Activated CD4-positive, alpha-beta T cell treated with anti-CD3 and anti-CD28 coated beads for 24 hours (primary cell): ENCODE results near the gene LGR5.

ENCODE experiments used
- DNase-seq, 2 donors: peaks; one replicate each; pipeline ENCODE4 v3.0.0-alpha.2; 2020; ENCODE audit warnings: low read depth in 2 of 2

Gene LGR5

GRCh38 chr12:71438670-71439361 lies 782 bp upstream of the LGR5 start:
- no peak for DNase-seq

GRCh38 chr12:71439362-71439612 lies 311 bp upstream of the LGR5 start:
- no peak for DNase-seq

- no peak for DNase-seq
Measured at GRCh38 chr12:71440345-71440762, 756 bp downstream of the LGR5 start.

- DNase-seq: no peak
Measured at GRCh38 chr12:71440763-71441748, 1.5 kb downstream of the LGR5 start.

DNA sequence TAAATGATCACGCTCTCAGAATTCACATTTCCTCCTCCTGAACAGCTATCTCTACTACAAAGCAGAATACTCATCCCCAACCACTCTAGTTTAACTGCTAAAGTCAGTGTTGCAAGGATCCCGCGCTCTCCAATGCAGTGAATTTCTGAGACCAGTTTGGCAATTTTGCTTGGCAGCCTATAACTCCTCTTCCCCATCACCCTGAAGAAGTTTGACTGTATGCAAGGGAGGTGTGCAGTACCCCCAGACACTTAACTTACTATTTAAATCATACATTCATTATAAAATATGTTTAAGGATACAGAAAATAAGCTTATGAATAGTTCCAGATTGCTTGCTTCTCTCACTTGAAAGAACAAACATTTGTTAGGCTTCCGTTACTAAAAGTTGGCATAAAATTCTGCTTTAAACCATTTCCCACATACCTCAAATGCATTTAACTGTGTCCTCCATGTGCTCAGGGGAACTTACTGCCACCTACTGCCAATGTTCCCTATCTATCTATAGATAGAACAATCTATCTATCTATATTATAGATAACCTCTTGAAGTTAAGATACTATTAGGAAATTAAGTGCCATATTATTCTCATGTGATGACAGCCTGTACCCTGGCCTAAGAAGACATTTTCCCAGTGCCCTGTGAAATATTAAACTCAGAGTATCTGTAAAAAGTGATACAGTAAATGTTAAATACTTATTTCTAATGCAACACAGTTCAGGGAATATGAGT lies 2.4 kb downstream of the LGR5 start:
- DNase-seq: no peak

GRCh38 chr12:71442567-71442931 lies 3.0 kb downstream of the LGR5 start:
- no peak for DNase-seq

DNA sequence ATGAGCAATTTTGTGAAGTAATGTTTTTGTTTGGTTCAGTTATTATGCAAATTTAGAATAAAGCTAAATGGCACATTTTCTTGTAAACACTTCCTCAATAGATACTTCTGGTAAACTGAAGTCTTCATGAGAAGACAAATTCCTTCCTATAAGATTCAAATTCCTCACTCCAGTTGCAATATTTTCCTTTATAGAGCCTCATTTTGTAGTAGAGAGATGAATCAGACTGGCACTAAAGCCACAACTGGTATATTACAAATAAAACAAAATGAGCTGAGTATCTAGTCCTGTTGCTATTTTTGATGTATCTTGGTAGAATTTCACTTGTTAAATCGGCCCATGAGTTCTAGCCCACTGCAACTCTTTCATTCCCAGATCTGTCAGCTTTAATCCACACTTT lies 5.5 kb downstream of the LGR5 start:
- no peak for DNase-seq

DNA sequence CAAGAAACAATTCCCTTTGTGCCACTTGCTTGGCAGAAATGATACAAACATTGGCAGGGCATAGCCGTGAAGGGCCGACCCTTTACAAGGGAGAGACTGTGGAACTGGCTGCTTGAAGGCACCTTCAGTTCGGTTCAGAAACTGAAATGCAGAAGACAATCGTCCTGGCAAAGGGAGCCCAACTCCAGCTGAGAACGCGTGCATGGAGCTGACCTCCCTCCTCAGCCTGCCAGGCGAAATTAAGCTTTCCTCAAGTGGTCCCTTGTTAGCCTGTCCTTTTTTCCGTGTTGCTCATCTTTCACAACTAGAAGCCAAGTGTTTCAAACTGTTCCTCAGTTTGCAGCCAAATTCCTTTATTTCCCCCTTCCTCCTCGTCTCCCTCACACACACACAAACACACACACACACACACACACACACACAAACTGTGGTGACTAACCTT lies 8.1 kb downstream of the LGR5 start:
- no peak for DNase-seq

DNA sequence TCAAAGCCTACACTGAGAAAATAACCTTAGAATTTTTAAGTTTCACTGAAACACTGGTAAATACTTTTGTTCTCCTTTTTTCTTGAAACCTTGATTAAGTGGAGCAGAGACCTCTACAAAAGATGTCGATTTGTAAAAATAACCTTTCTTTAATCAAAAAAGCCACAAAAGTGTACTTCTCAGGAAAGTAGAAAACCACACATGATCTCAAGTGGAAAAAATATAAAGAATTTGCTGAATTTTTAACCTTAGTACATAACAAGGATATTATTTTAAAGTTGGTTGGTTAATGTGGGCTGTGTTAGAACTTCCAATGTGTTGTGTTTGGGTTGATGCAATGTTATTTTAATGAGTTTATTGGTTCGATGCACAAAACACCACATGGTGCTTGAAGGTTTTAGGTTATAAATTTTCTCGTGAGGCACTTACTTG lies 8.6 kb downstream of the LGR5 start:
- no peak for DNase-seq

DNA sequence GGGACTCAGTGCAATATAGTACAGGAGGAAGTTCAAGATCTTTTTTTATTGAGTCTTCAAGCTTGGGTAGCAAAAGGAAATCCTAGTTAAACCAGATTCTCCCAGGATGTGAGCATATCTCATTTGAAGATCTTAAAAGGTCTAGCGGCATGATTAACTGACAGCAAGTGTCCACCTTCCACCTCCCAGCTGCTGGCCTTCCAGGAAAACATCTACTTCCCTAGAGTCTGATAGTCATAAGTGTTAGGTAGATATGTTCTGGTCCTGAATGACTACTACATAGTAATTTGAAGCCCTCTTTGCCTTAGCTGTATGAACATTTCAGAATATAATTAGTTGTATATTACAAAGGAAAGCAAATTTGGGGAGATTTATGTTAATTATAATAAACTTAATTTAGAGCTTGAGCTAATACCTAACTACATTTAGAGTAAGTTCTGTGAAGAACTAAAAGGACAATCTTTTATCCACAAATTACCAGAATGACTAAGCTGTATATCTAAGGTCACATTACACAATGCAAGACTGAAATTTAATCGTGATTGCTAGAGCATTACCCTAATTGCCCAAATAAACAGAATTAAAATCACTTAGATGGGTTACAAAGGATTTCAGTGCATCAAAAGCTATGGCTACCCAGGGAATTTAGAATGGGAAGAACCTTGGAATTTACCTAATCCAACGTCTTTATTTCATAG lies 9.9 kb downstream of the LGR5 start:
- DNase-seq: no peak

DNA sequence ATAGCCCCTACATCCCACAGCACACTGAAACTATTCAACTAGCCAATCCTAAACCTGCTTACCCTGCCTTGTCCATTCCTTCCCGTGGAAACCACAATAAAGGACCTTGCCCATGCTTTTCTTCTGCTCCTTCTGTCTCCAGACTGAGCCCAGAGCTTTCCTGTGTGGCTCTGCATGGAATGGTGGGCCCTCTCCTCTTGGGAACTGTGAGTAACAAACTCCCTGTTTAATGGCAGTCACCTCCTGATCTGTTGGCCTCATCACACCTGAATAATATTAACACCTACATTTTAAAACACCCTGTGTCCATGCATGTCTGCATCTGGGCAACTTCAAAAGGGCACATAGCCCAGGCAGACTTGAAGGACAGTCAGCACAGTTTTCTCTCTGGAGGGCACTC lies 12.4 kb downstream of the LGR5 start:
- no peak for DNase-seq

DNA sequence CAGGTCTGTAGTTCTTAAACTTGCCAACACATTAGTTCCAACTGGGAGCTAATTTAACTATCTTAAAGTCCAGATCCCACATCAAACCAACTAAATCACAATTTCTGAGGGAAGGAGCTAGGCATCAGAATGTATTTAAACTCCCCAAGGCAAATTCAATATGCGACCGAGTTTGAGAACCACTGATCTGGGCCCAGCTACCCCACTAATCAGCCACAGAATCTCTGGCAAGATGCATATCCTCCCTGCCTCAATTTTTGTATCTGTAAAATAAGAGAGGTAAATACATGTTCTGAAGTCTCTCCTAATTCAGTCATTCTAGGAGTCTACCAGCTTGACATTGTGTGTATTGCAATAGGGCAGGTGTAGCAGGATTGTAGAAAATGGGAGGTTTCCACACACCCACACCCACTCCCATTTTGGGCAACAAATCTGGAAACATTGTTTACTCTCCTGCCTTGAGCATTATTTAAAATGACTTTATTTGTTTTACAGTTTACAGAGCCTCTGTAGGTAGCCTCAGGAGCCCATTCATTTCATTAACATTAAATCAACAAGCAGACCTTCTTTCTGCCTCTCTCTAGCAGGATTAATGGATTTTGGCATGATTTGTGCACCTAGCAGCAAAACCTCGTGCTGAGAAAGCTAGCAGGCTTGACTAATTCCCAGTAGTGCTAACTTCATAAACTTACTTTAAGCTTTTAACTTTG lies 15.6 kb downstream of the LGR5 start:
- no peak for DNase-seq

- no peak for DNase-seq
Measured at GRCh38 chr12:71456316-71456715, 16.7 kb downstream of the LGR5 start.

DNA sequence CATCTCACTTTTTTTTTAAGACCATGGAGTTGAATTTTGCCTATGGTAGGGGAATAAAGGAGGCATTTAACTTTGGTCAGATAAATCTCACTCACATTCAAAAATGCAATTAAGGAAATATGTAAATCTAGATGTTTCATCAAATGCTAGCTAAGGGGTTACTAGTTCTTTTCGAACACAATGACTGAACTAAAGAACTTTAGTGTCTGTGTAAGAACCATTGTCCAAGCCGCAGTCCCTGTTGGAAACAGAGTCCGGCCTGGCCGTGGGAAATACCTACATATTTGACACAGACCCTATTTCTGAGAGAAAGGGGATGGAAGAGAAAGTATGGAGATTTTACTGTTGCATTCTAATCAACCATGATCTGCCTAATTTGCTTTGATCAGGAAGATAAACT lies 17.4 kb downstream of the LGR5 start:
- no peak for DNase-seq

GRCh38 chr12:71460318-71460717 lies 20.7 kb downstream of the LGR5 start:
- DNase-seq: no peak

- no peak for DNase-seq
Measured at GRCh38 chr12:71460850-71461609, 21.4 kb downstream of the LGR5 start.

DNA sequence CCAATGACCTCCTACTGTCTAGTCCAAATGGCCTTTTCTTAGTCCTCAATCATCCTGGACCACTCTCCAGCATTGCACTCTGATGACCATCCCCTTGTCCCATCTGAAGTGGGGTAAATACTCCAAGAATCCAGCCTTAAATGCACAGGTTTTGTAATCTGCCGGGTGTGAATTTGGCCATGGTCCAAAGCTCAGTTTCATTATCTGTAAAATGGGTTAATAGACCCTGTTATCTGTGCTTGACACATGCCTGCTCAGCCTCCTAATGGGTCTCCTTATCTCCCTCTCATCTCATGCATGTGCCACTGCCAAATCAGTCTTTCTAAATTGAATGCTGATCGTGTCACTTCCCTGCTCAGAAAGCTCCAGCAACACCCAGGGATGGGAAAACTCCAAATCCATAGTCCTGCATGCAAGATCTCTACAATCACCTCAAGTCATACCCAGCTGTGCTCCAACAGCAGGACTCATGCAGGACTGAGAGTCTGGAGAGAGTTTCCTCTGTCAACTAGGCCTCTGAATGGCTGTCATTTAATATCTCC lies 22.3 kb downstream of the LGR5 start:
- DNase-seq: no peak

DNA sequence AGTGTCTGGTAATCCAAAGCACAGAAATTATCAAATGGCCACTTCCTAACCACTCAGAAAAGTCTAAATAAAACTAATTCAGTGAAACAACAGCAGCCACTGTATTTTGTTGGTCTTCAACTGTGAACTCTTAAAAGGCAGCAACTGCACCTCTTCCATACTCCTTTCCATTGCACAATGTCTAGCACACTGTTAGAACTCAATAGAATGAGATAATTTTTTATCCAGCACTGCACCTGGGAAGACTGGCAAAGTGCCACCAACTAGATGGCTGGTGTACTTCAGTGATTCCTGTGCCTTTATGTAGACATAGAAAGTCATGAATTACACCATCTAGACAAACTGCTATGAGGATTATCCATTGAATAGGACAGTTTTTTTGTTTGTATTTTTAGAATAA lies 26.2 kb downstream of the LGR5 start:
- DNase-seq: no peak

DNA sequence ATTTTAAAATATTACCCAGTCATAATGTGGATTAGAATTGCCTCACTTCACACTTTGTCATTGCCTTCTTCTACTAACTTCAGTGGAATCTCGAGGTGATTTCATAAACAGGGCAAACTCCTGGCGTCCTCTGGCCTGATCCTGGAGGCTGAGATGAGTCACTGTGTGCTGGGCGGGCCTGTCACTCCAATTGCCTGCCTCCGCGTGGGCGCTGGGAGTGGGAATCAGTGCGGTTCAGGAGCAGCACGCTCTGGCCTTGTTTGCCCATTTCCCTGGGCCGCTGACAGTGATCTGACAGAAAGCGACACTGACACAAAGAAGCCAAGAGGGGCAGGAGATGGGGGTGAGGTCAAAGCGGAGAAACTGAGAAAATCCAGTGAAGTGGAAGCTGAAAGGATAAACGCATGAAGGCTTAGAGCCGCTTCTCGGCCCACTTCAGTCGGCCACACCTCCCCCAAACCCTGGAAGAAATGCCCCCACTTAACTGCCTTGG lies 29.7 kb downstream of the LGR5 start:
- no peak for DNase-seq

GRCh38 chr12:71472441-71472911 lies 32.9 kb downstream of the LGR5 start:
- DNase-seq: no peak
